Parathyroid adenoma (tissue), 2 donors: ENCODE results near the gene SKAP1.

Source experiments
- H2AFZ ChIP-seq: fragments of 300-600 bp; sonication (generic); one replicate; pipeline ENCODE4 v1.7.0; 2017; ENCODE audit warnings: antibody characterized with exemption, mild to moderate bottlenecking
- H3K27ac ChIP-seq: fragments of 300-600 bp; sonication (generic); one replicate; pipeline ENCODE4 v1.7.0; 2017
- H3K27me3 ChIP-seq: fragments of 300-600 bp; sonication (generic); one replicate; pipeline ENCODE4 v1.7.0; 2017; ENCODE audit warnings: low read length; ENCODE audit not compliant: control insufficient read depth, insufficient read depth
- H3K36me3 ChIP-seq: fragments of 300-600 bp; sonication (generic); one replicate; pipeline ENCODE4 v1.7.0; 2017; ENCODE audit warnings: low read length; ENCODE audit not compliant: control insufficient read depth, insufficient read depth
- H3K4me1 ChIP-seq: fragments of 300-600 bp; sonication (generic); one replicate; pipeline ENCODE4 v1.7.0; 2017; ENCODE audit warnings: control low read depth
- H3K4me2 ChIP-seq: fragments of 300-600 bp; sonication (generic); one replicate; pipeline ENCODE4 v1.7.0; 2017; ENCODE audit warnings: low read length
- H3K4me3 ChIP-seq: fragments of 300-600 bp; sonication (generic); one replicate; pipeline ENCODE4 v1.7.0; 2017; ENCODE audit warnings: low read depth, low read length
- H3K79me2 ChIP-seq: fragments of 300-600 bp; sonication (generic); one replicate; pipeline ENCODE4 v1.7.0; 2017; ENCODE audit warnings: control low read depth
- H3K9ac ChIP-seq: fragments of 300-600 bp; sonication (generic); one replicate; pipeline ENCODE4 v1.7.0; 2017; ENCODE audit warnings: mild to moderate bottlenecking
- H3K9me3 ChIP-seq: fragments of 300-600 bp; sonication (generic); one replicate; pipeline ENCODE4 v1.7.0; 2017; ENCODE audit warnings: low read length; ENCODE audit not compliant: control insufficient read depth
- CTCF ChIP-seq: fragments of 300-600 bp; sonication (generic); IDR thresholded peaks from one replicate; pipeline ENCODE4 v1.7.0; 2017; ENCODE audit warnings: antibody characterized with exemption, mild to moderate bottlenecking
- donor health status: primary hyperparathyroidism.

The SKAP1 gene

GRCh38 chr17:48386826-48387225 is 43.2 kb downstream of the SKAP1 start:
- no peaks in the 10 kb centered on the region for H3K36me3 ChIP-seq
- no peaks in the 10 kb centered on the region for H3K27me3 ChIP-seq
- H3K4me1 ChIP-seq: no peaks in the 10 kb centered on the region
- no peak overlapping the region for H3K4me2 ChIP-seq
- H3K4me3 ChIP-seq: no peak overlapping the region
- no peaks in the 10 kb centered on the region for H3K79me2 ChIP-seq
- H2AFZ ChIP-seq: no peak overlapping the region
- H3K9me3 ChIP-seq: no peaks in the 10 kb centered on the region
- TF ChIP-seq CTCF: no peak
- H3K27ac ChIP-seq: no peak overlapping the region
- H3K9ac ChIP-seq: no peak overlapping the region

DNA sequence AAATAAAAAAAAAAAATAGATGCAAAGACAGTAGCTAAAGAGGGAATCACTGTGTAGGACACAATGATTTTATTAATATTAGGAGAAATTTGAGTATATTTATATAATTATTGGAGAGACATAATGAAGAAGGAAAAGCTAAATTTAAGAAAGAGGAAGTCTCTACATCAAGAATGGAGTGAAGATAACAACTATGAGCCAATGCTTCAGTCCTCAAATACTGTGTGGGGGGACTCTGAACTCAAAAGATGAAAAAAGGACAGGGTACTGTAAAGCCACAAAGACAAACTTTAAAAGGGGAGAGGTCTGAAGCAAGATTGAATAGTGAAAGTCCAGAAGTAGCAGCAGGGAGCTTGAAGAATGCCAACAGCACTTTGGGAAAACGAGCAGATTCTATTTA is 44.7 kb downstream of the SKAP1 start:
- TF ChIP-seq CTCF: no peak
- H3K4me3 ChIP-seq: no peak overlapping the region
- H3K9ac ChIP-seq: no peak overlapping the region
- H3K4me2 ChIP-seq: no peak overlapping the region
- H3K79me2 ChIP-seq: no peaks in the 10 kb centered on the region
- no peaks in the 10 kb centered on the region for H3K4me1 ChIP-seq
- no peaks in the 10 kb centered on the region for H3K9me3 ChIP-seq
- no peaks in the 10 kb centered on the region for H3K36me3 ChIP-seq
- H2AFZ ChIP-seq: no peak overlapping the region
- H3K27me3 ChIP-seq: no peaks in the 10 kb centered on the region
- no peak overlapping the region for H3K27ac ChIP-seq

DNA sequence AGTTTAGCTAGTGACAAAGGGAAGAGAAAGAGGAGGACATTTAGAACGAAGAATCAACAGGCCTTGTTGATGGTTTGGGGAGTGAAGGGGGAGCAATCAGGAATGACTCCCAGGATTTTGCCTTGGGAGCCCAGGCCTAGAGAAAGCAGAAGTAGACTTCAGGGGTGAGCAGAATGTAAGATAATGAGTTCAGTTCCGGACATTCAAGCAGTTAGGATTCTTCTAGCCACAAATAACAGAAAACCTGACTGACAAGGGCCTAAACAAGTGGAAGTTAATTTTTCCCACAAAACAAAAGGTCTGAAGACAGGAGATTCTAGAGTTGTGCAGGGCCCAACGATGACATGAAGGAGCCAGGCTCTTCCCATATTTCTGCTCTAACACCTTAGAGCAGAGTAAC is 45.9 kb downstream of the SKAP1 start:
- H3K27me3 ChIP-seq: no peaks in the 10 kb centered on the region
- no peak for TF ChIP-seq CTCF
- H3K4me2 ChIP-seq: no peak overlapping the region
- no peak overlapping the region for H3K4me3 ChIP-seq
- H3K4me1 ChIP-seq: no peaks in the 10 kb centered on the region
- H3K79me2 ChIP-seq: no peaks in the 10 kb centered on the region
- no peak overlapping the region for H2AFZ ChIP-seq
- no peaks in the 10 kb centered on the region for H3K9me3 ChIP-seq
- no peaks in the 10 kb centered on the region for H3K36me3 ChIP-seq
- no peak overlapping the region for H3K9ac ChIP-seq
- H3K27ac ChIP-seq: no peak overlapping the region

DNA sequence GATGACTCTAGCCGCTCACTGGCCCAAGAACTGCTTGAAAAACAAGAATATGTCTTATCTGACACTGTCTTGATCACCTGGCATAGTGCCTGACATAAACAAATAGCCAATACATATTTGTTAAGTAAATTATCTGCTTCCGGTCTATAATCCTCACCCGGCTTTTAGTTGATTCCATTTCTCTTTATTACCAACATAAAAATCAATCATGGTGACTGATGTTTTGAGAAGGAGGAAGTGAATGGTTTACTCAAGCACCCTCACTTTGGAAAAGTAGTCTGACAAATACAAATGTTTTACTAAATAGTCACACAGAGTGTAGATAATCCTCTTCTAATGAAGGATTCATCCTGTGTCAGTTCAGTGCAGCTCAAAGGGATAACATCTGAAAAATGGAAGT is 47.0 kb downstream of the SKAP1 start:
- Histone ChIP-seq H3K36me3 (no peaks in the 10 kb centered on the region), H3K4me3 (no peak overlapping the region), H3K4me2 (no peak overlapping the region), H3K9me3 (no peaks in the 10 kb centered on the region), H2AFZ (no peak overlapping the region), H3K79me2 (no peaks in the 10 kb centered on the region), H3K4me1 (no peaks in the 10 kb centered on the region), H3K27ac (no peak overlapping the region), H3K27me3 (no peaks in the 10 kb centered on the region), H3K9ac (no peak overlapping the region)
- no peak for TF ChIP-seq CTCF

DNA sequence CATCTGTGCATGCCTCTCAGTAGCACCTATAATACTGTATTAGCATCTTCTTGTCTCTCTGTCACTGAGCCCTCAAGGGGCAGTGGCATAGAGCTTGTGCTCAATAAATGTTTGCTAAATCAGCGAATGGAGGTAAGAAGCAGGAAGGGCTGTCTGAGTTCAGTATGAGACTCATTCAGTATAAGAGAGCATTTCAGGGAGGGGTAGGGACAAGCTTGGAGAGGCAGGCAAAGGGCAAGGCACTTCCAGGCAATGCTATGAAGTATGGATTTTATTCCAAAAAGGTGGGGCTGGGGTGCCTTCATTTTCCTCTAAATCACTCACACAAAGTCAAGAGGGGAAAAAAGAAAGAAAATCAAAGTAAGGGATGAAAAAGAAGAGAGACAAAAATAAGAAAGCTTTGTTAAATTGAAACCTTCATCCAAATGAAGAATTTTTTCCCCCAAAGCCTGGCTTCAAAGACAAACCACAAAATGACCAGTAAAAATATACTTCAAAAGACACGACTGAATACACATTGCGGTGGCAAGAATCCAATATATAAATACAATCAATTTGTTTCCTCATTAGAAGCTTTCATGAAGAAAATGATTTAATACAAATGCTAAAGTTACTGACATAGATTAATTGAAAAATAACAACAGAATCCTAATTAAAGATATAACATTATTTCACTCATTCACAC is 51.2 kb downstream of the SKAP1 start:
- Histone ChIP-seq H3K4me1 (no peaks in the 10 kb centered on the region), H3K79me2 (no peaks in the 10 kb centered on the region), H3K36me3 (no peaks in the 10 kb centered on the region), H3K9me3 (no peaks in the 10 kb centered on the region), H3K4me2 (no peak overlapping the region), H3K27me3 (no peaks in the 10 kb centered on the region), H3K27ac (no peak overlapping the region), H2AFZ (no peak overlapping the region), H3K4me3 (no peak overlapping the region), H3K9ac (no peak overlapping the region)
- TF ChIP-seq CTCF: no peak
